ENCODE data around the gene TRIML2.

DNA sequence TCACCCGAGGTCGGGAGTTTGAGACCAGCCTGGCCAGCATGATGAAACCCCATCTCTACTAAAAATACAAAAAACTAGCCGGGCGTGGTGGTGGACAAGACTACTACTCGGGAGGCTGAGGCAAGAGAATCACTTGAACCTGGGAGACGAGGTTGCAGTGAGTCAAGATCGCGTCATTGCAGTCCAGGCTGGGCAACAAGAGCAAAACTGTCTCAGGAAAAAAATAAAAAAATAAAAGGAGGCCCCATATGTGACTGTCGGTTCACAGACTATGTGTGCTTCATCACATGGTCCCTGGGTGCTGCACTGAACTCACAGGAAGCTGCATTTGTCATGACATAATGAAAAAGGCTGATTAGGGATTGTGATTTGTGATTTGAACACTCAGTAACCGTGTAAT is 36.2 kb upstream of the TRIML2 start:
- TF ChIP-seq, protein P1, sequence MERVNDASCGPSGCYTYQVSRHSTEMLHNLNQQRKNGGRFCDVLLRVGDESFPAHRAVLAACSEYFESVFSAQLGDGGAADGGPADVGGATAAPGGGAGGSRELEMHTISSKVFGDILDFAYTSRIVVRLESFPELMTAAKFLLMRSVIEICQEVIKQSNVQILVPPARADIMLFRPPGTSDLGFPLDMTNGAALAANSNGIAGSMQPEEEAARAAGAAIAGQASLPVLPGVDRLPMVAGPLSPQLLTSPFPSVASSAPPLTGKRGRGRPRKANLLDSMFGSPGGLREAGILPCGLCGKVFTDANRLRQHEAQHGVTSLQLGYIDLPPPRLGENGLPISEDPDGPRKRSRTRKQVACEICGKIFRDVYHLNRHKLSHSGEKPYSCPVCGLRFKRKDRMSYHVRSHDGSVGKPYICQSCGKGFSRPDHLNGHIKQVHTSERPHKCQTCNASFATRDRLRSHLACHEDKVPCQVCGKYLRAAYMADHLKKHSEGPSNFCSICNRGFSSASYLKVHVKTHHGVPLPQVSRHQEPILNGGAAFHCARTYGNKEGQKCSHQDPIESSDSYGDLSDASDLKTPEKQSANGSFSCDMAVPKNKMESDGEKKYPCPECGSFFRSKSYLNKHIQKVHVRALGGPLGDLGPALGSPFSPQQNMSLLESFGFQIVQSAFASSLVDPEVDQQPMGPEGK (CRISPR knock-in tag; IDR thresholded peaks at IDR 0.05; ENCODE audit: borderline replicate concordance) = no peak
- TF ChIP-seq ARNTL (CRISPR knock-in tag; IDR thresholded peaks at IDR 0.05; ENCODE audit: borderline replicate concordance, low read depth) (no peak), ZNF8 (CRISPR knock-in tag; IDR thresholded peaks at IDR 0.05) (no peak), TCF4 (CRISPR knock-in tag; IDR thresholded peaks at IDR 0.05; ENCODE audit: borderline replicate concordance) (no peak), ZFP30 (CRISPR knock-in tag; IDR thresholded peaks at IDR 0.05) (no peak), SNAI2 (CRISPR knock-in tag; IDR thresholded peaks at IDR 0.05) (no peak), PPARA (CRISPR knock-in tag; IDR thresholded peaks at IDR 0.05; ENCODE audit: borderline replicate concordance) (no peak), ZNF565 (CRISPR knock-in tag; conservative IDR thresholded peaks at IDR 0.05; ENCODE audit: low read depth) (no peak)
- TF ChIP-seq, protein P2, sequence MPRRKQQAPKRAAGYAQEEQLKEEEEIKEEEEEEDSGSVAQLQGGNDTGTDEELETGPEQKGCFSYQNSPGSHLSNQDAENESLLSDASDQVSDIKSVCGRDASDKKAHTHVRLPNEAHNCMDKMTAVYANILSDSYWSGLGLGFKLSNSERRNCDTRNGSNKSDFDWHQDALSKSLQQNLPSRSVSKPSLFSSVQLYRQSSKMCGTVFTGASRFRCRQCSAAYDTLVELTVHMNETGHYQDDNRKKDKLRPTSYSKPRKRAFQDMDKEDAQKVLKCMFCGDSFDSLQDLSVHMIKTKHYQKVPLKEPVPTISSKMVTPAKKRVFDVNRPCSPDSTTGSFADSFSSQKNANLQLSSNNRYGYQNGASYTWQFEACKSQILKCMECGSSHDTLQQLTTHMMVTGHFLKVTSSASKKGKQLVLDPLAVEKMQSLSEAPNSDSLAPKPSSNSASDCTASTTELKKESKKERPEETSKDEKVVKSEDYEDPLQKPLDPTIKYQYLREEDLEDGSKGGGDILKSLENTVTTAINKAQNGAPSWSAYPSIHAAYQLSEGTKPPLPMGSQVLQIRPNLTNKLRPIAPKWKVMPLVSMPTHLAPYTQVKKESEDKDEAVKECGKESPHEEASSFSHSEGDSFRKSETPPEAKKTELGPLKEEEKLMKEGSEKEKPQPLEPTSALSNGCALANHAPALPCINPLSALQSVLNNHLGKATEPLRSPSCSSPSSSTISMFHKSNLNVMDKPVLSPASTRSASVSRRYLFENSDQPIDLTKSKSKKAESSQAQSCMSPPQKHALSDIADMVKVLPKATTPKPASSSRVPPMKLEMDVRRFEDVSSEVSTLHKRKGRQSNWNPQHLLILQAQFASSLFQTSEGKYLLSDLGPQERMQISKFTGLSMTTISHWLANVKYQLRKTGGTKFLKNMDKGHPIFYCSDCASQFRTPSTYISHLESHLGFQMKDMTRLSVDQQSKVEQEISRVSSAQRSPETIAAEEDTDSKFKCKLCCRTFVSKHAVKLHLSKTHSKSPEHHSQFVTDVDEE (CRISPR knock-in tag; IDR thresholded peaks at IDR 0.05) = no peak
- TF ChIP-seq, protein P3, sequence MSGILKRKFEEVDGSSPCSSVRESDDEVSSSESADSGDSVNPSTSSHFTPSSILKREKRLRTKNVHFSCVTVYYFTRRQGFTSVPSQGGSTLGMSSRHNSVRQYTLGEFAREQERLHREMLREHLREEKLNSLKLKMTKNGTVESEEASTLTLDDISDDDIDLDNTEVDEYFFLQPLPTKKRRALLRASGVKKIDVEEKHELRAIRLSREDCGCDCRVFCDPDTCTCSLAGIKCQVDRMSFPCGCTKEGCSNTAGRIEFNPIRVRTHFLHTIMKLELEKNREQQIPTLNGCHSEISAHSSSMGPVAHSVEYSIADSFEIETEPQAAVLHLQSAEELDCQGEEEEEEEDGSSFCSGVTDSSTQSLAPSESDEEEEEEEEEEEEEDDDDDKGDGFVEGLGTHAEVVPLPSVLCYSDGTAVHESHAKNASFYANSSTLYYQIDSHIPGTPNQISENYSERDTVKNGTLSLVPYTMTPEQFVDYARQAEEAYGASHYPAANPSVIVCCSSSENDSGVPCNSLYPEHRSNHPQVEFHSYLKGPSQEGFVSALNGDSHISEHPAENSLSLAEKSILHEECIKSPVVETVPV (CRISPR knock-in tag; IDR thresholded peaks at IDR 0.05) = no peak
- TF ChIP-seq, protein P4, sequence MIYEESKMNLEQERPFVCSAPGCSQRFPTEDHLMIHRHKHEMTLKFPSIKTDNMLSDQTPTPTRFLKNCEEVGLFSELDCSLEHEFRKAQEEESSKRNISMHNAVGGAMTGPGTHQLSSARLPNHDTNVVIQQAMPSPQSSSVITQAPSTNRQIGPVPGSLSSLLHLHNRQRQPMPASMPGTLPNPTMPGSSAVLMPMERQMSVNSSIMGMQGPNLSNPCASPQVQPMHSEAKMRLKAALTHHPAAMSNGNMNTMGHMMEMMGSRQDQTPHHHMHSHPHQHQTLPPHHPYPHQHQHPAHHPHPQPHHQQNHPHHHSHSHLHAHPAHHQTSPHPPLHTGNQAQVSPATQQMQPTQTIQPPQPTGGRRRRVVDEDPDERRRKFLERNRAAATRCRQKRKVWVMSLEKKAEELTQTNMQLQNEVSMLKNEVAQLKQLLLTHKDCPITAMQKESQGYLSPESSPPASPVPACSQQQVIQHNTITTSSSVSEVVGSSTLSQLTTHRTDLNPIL (CRISPR knock-in tag; IDR thresholded peaks at IDR 0.05; ENCODE audit: low read depth) = no peak
